ENCODE measurements around the gene RNF175.

RNF175 gene

GRCh38 chr4:153725831-153726154 lies 34.0 kb downstream of the RNF175 start:
- no peak overlapping the region for H2AFZ ChIP-seq (ENCODE audit: low read length)
- H3K79me2 ChIP-seq (ENCODE audit: low read length) = no peaks in the 10 kb centered on the region
- no peaks in the 10 kb centered on the region for H3K9me3 ChIP-seq (replicated peaks; ENCODE audit: insufficient read depth, low read length)
- peaks cover 16% of the 10 kb centered on the region for H3K4me1 ChIP-seq (ENCODE audit: low read length)
- H3F3A ChIP-seq (ENCODE audit: insufficient read depth, low read length) = 0 out of 2 replicates have a peak, but pooled peaks cover 5% of the 10 kb centered on the region
- no peaks in the 10 kb centered on the region for H4K20me1 ChIP-seq (ENCODE audit: insufficient read depth, low read length)
- H3K27ac ChIP-seq (ENCODE audit: low read length) = no peak overlapping the region
- no peak overlapping the region for H3K4me3 ChIP-seq (ENCODE audit: low read length)
- no peak for DNase-seq
- no peaks in the 10 kb centered on the region for H3K9me2 ChIP-seq (replicated peaks; ENCODE audit: insufficient read depth, low read length)
- H3K27me3 ChIP-seq (replicated peaks; ENCODE audit: insufficient read depth, low read length) = no peaks in the 10 kb centered on the region
- H3K9ac ChIP-seq (ENCODE audit: low read length) = no peak overlapping the region
- H3K4me2 ChIP-seq (ENCODE audit: low read depth, low read length) = no peak overlapping the region
- no peaks in the 10 kb centered on the region for H3K36me3 ChIP-seq (replicated peaks; ENCODE audit: insufficient read depth, low read length)
- TF ChIP-seq EZH2 (optimal IDR thresholded peaks at IDR 0.05; ENCODE audit: low read depth, low read length) (no peak), CTCF (IDR thresholded peaks at IDR 0.05; ENCODE audit: low read length) (no peak), EZH2phosphoT487 (IDR thresholded peaks at IDR 0.05; ENCODE audit: low read length) (no peak)

GRCh38 chr4:153725136-153725830 lies 34.5 kb downstream of the RNF175 start:
- no peaks in the 10 kb centered on the region for H3K9me2 ChIP-seq (replicated peaks; ENCODE audit: insufficient read depth, low read length)
- H3K36me3 ChIP-seq (replicated peaks; ENCODE audit: insufficient read depth, low read length) = no peaks in the 10 kb centered on the region
- no peaks in the 10 kb centered on the region for H3K9me3 ChIP-seq (replicated peaks; ENCODE audit: insufficient read depth, low read length)
- TF ChIP-seq EZH2phosphoT487 (IDR thresholded peaks at IDR 0.05; ENCODE audit: low read length) (no peak), EZH2 (optimal IDR thresholded peaks at IDR 0.05; ENCODE audit: low read depth, low read length) (no peak), CTCF (IDR thresholded peaks at IDR 0.05; ENCODE audit: low read length) (no peak)
- DNase-seq = no peak
- H3K4me3 ChIP-seq (ENCODE audit: low read length) = no peak overlapping the region
- H3K4me2 ChIP-seq (ENCODE audit: low read depth, low read length) = no peak overlapping the region
- no peak overlapping the region for H3K9ac ChIP-seq (ENCODE audit: low read length)
- no peaks in the 10 kb centered on the region for H3K27me3 ChIP-seq (replicated peaks; ENCODE audit: insufficient read depth, low read length)
- no peaks in the 10 kb centered on the region for H3K79me2 ChIP-seq (ENCODE audit: low read length)
- H4K20me1 ChIP-seq (ENCODE audit: insufficient read depth, low read length) = no peaks in the 10 kb centered on the region
- 0 out of 2 replicates have a peak, but pooled peaks cover 5% of the 10 kb centered on the region for H3F3A ChIP-seq (ENCODE audit: insufficient read depth, low read length)
- peaks cover 14% of the 10 kb centered on the region for H3K4me1 ChIP-seq (ENCODE audit: low read length)
- H3K27ac ChIP-seq (ENCODE audit: low read length) = no peak overlapping the region
- no peak overlapping the region for H2AFZ ChIP-seq (ENCODE audit: low read length)

GRCh38 chr4:153724606-153725005 lies 35.2 kb downstream of the RNF175 start:
- Histone ChIP-seq H3K9me3 (replicated peaks; ENCODE audit: insufficient read depth, low read length) (no peaks in the 10 kb centered on the region), H3K79me2 (ENCODE audit: low read length) (no peaks in the 10 kb centered on the region), H4K20me1 (ENCODE audit: insufficient read depth, low read length) (no peaks in the 10 kb centered on the region), H3F3A (ENCODE audit: insufficient read depth, low read length) (0 out of 2 replicates have a peak, but pooled peaks cover 2% of the 10 kb centered on the region), H3K4me1 (ENCODE audit: low read length) (peaks cover 7% of the 10 kb centered on the region), H3K9ac (ENCODE audit: low read length) (no peak overlapping the region), H3K36me3 (replicated peaks; ENCODE audit: insufficient read depth, low read length) (no peaks in the 10 kb centered on the region), H3K27ac (ENCODE audit: low read length) (no peak overlapping the region), H3K9me2 (replicated peaks; ENCODE audit: insufficient read depth, low read length) (no peaks in the 10 kb centered on the region), H3K4me2 (ENCODE audit: low read depth, low read length) (no peak overlapping the region), H3K27me3 (replicated peaks; ENCODE audit: insufficient read depth, low read length) (no peaks in the 10 kb centered on the region), H2AFZ (ENCODE audit: low read length) (no peak overlapping the region), H3K4me3 (ENCODE audit: low read length) (no peak overlapping the region)
- TF ChIP-seq EZH2 (optimal IDR thresholded peaks at IDR 0.05; ENCODE audit: low read depth, low read length) (no peak), EZH2phosphoT487 (IDR thresholded peaks at IDR 0.05; ENCODE audit: low read length) (no peak), CTCF (IDR thresholded peaks at IDR 0.05; ENCODE audit: low read length) (no peak)
- DNase-seq = no peak
